HEK293 (cell line): ENCODE measurements around the gene SFPQ.

Experiments used
- CTCF ChIA-PET: fragments of 350-600 bp; formaldehyde crosslinking; extraction: SDS; loops from one replicate; lab custom pipeline; 2021; ENCODE audit warnings: antibody characterized with exemption; lab: Yijun Ruan, JAX
- POLR2A ChIA-PET: fragments of 300-600 bp; formaldehyde crosslinking; extraction: SDS; loops from one replicate; lab custom pipeline; 2020; ENCODE audit warnings: antibody characterized with exemption, inconsistent platforms; lab: Yijun Ruan, JAX
- H3K27ac ChIP-seq: fragments of 200-500 bp; sonication (Bioruptor generic); 2 replicates; pipeline ENCODE4 v1.5.1; 2014; ENCODE audit warnings: low read depth, low read length, control low read depth, inconsistent platforms; ENCODE audit errors: extremely low read depth
- H3K36me3 ChIP-seq, 2 experiments: fragments of 200-500 bp in 1 of 2; sonication (Bioruptor generic) in 1 of 2; 1 replicate in 1 of 2; 2 replicates in 1 of 2; pipeline ENCODE4 v1.5.1; 2014 to 2017; ENCODE audit warnings: inconsistent platforms in 2 of 2, low read length in 2 of 2; ENCODE audit not compliant: control insufficient read depth in 2 of 2, insufficient read depth in 1 of 2
- H3K4me1 ChIP-seq: fragments of 200-500 bp; sonication (Bioruptor generic); 2 replicates; pipeline ENCODE4 v1.5.1; 2014; ENCODE audit warnings: mild to moderate bottlenecking, low read length, inconsistent platforms; ENCODE audit not compliant: control insufficient read depth, insufficient read depth
- H3K4me3 ChIP-seq: 2 replicates; pipeline ENCODE4 v1.5.1; 2011; ENCODE audit warnings: low read depth, mild to moderate bottlenecking, control low read depth, low read length, moderate library complexity
- H3K9me3 ChIP-seq: fragments of 200-500 bp; sonication (Bioruptor generic); 2 replicates; pipeline ENCODE4 v1.5.1; 2014; ENCODE audit warnings: low read depth, low read length, inconsistent platforms; ENCODE audit not compliant: control insufficient read depth, insufficient read depth
- SP2 ChIP-seq: fragments of 450-650 bp; formaldehyde crosslinking; IDR thresholded peaks from 2 replicates; pipeline ENCODE4 v1.5.1; 2016; ENCODE audit warnings: missing biosample characterization, missing genetic modification characterization
- TCF7L2 ChIP-seq: IDR thresholded peaks from 2 replicates; pipeline ENCODE4 v1.6.1; 2011; ENCODE audit warnings: low read depth, mild to moderate bottlenecking, inconsistent platforms, low read length, moderate library complexity, borderline replicate concordance
- ZNF114 ChIP-seq: fragments of 450-650 bp; formaldehyde crosslinking; IDR thresholded peaks from 2 replicates; pipeline ENCODE4 v1.5.0; 2017; ENCODE audit warnings: missing biosample characterization, missing genetic modification characterization
- ZNF132 ChIP-seq: fragments of 450-650 bp; formaldehyde crosslinking; IDR thresholded peaks from 2 replicates; pipeline ENCODE4 v1.5.1; 2017; ENCODE audit warnings: missing biosample characterization, missing genetic modification characterization, borderline replicate concordance
- ZNF138 ChIP-seq: fragments of 450-650 bp; formaldehyde crosslinking; IDR thresholded peaks from 2 replicates; pipeline ENCODE4 v1.5.1; 2016; ENCODE audit warnings: missing biosample characterization, missing genetic modification characterization, borderline replicate concordance
- ZNF140 ChIP-seq: fragments of 450-650 bp; formaldehyde crosslinking; IDR thresholded peaks from 2 replicates; pipeline ENCODE4 v1.5.1; 2016; ENCODE audit warnings: missing biosample characterization, missing genetic modification characterization
- ZNF302 ChIP-seq: fragments of 450-650 bp; formaldehyde crosslinking; IDR thresholded peaks from 2 replicates; pipeline ENCODE4 v1.5.1; 2016; ENCODE audit warnings: missing biosample characterization, missing genetic modification characterization, low read depth
- ZNF341 ChIP-seq: fragments of 450-650 bp; formaldehyde crosslinking; IDR thresholded peaks from 2 replicates; pipeline ENCODE4; 2016; ENCODE audit warnings: low read depth, missing biosample characterization, missing genetic modification characterization
- ZNF585B ChIP-seq: fragments of 450-650 bp; formaldehyde crosslinking; IDR thresholded peaks from 2 replicates; pipeline ENCODE4 v1.5.1; 2016; ENCODE audit warnings: missing biosample characterization, missing genetic modification characterization
- ZNF660 ChIP-seq: fragments of 450-650 bp; IDR thresholded peaks from 2 replicates; pipeline ENCODE4 v1.5.1; 2018; ENCODE audit warnings: missing biosample characterization, mild to moderate bottlenecking, missing genetic modification characterization
- ZNF747 ChIP-seq: fragments of 450-650 bp; formaldehyde crosslinking; IDR thresholded peaks from 2 replicates; pipeline ENCODE4 v1.5.1; 2016; ENCODE audit warnings: missing biosample characterization, missing genetic modification characterization
- ZNF785 ChIP-seq: fragments of 450-650 bp; formaldehyde crosslinking; IDR thresholded peaks from 2 replicates; pipeline ENCODE4 v1.5.1; 2016; ENCODE audit warnings: missing biosample characterization, missing genetic modification characterization
- TF ChIP-seq, protein P1 (sequence below): fragments of 450-650 bp; formaldehyde crosslinking; IDR thresholded peaks from 2 replicates; pipeline ENCODE4 v1.5.1; 2016; ENCODE audit warnings: missing biosample characterization, missing genetic modification characterization
- TF ChIP-seq, protein P2 (sequence below): IDR thresholded peaks from 2 replicates; pipeline ENCODE4 v1.6.1; 2011; ENCODE audit warnings: mild to moderate bottlenecking, low read depth, low read length, borderline replicate concordance
- TF ChIP-seq, protein P3 (sequence below): sonication (generic); formaldehyde crosslinking; IDR thresholded peaks from 2 replicates; pipeline ENCODE4 v1.8.1; 2022; ENCODE audit warnings: mild to moderate bottlenecking, moderate library complexity, missing genetic modification reagents
- TF ChIP-seq, protein P4 (sequence below): fragments of 450-650 bp; formaldehyde crosslinking; IDR thresholded peaks from 2 replicates; pipeline ENCODE4 v1.5.1; 2016; ENCODE audit warnings: missing biosample characterization, missing genetic modification characterization
- TF ChIP-seq, protein P5 (sequence below): fragments of 450-650 bp; formaldehyde crosslinking; IDR thresholded peaks from 2 replicates; pipeline ENCODE4 v1.5.1; 2016; ENCODE audit warnings: missing biosample characterization, missing genetic modification characterization

Gene SFPQ

DNA sequence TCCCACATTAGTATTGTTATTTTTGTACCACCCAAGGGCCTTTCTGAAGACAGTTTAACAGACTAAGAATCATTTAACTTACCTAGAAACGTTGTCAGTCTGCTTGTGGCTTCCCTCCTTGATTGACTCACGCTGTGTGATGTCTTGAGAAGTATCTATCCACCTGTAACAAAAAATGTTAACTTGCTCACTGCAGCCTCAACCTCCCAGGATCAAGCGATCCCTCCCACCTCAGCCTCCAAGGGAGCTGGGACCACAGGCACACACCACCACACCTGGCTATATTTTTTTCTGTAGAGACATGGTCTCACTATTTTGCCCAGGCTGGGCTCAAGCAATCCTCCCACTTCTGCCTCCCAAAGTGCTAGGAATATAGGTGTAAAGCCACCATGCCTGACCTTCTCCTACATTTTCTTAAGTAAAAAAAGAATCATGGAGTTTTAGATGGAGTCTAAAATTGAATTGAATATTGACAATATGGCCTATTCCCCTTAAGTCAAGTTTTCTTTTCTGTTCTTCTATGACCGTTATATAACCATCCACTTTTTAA, 15.6 kb downstream of the SFPQ start:
- Histone ChIP-seq H3K9me3 (no peaks in the 10 kb centered on the region), H3K4me3 (no peak overlapping the region), H3K4me1 (no peaks in the 10 kb centered on the region), H3K27ac (no peak overlapping the region), H3K36me3 (peaks cover 55 to 78% of the 10 kb centered on the region in 2 experiments)
- ChIA-PET POLR2A (no interaction called here), CTCF (no interaction called here)
- TF ChIP-seq ZNF138 (tag by site-specific recombination) (no peak), ZNF341 (tag by site-specific recombination) (no peak), ZNF585B (tag by site-specific recombination) (no peak), ZNF132 (tag by site-specific recombination) (no peak), ZNF114 (tag by site-specific recombination) (no peak), ZNF785 (no peak), ZNF660 (no peak)
- TF ChIP-seq, protein P1, sequence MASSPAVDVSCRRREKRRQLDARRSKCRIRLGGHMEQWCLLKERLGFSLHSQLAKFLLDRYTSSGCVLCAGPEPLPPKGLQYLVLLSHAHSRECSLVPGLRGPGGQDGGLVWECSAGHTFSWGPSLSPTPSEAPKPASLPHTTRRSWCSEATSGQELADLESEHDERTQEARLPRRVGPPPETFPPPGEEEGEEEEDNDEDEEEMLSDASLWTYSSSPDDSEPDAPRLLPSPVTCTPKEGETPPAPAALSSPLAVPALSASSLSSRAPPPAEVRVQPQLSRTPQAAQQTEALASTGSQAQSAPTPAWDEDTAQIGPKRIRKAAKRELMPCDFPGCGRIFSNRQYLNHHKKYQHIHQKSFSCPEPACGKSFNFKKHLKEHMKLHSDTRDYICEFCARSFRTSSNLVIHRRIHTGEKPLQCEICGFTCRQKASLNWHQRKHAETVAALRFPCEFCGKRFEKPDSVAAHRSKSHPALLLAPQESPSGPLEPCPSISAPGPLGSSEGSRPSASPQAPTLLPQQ (tag by site-specific recombination), result no peak
- TF ChIP-seq, protein P2, sequence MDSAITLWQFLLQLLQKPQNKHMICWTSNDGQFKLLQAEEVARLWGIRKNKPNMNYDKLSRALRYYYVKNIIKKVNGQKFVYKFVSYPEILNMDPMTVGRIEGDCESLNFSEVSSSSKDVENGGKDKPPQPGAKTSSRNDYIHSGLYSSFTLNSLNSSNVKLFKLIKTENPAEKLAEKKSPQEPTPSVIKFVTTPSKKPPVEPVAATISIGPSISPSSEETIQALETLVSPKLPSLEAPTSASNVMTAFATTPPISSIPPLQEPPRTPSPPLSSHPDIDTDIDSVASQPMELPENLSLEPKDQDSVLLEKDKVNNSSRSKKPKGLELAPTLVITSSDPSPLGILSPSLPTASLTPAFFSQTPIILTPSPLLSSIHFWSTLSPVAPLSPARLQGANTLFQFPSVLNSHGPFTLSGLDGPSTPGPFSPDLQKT, result no peak
- TF ChIP-seq, protein P3, sequence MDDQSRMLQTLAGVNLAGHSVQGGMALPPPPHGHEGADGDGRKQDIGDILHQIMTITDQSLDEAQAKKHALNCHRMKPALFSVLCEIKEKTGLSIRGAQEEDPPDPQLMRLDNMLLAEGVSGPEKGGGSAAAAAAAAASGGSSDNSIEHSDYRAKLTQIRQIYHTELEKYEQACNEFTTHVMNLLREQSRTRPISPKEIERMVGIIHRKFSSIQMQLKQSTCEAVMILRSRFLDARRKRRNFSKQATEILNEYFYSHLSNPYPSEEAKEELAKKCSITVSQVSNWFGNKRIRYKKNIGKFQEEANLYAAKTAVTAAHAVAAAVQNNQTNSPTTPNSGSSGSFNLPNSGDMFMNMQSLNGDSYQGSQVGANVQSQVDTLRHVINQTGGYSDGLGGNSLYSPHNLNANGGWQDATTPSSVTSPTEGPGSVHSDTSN (CRISPR knock-in tag), result no peak

DNA sequence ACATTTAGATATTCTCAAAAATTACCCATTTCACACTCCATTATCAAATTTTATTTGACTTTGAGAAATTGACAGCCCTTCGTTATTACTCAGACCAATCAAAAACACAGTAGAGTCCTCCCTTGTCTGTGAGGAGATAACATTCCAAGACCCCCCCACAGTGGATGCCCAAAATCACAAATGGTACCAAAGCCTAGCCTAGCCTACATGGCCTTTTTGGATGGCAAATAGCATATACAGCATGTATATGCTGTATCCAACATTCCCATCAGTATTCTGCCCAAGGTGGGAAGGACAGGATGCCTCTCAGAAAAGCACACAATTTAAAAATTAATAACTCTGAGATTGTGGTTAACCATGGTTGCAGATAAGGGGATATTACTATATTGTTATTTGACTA, 17.3 kb downstream of the SFPQ start:
- peaks cover 43 to 61% of the 10 kb centered on the region in 2 experiments for H3K36me3 ChIP-seq
- H3K9me3 ChIP-seq, result no peaks in the 10 kb centered on the region
- no peak overlapping the region for H3K27ac ChIP-seq
- CTCF ChIA-PET, result no interaction called here
- POLR2A ChIA-PET, result interaction anchor here (0.9 to 1.6 kb wide), 2 partner anchors 13 to 14 kb away, joined by 3 to 4 read pairs; no protein-coding TSS in a partner anchor
- no peak overlapping the region for H3K4me3 ChIP-seq
- H3K4me1 ChIP-seq, result no peaks in the 10 kb centered on the region
- TF ChIP-seq, protein P4, sequence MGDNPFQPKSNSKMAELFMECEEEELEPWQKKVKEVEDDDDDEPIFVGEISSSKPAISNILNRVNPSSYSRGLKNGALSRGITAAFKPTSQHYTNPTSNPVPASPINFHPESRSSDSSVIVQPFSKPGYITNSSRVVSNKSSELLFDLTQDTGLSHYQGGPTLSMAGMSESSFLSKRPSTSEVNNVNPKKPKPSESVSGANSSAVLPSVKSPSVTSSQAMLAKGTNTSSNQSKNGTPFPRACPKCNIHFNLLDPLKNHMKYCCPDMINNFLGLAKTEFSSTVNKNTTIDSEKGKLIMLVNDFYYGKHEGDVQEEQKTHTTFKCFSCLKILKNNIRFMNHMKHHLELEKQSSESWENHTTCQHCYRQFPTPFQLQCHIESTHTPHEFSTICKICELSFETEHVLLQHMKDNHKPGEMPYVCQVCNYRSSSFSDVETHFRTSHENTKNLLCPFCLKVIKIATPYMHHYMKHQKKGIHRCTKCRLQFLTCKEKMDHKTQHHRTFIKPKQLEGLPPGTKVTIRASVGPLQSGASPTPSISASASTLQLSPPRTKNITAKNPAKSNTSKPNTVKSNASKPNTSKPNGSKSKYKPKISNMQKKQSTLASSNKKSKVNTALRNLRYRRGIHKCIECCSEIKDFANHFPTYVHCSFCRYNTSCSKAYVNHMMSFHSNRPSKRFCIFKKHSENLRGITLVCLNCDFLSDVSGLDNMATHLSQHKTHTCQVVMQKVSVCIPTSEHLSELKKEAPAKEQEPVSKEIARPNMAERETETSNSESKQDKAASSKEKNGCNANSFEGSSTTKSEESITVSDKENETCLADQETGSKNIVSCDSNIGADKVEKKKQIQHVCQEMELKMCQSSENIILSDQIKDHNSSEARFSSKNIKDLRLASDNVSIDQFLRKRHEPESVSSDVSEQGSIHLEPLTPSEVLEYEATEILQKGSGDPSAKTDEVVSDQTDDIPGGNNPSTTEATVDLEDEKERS, result no peak
- TF ChIP-seq ZNF302 (tag by site-specific recombination) (no peak), SP2 (no peak), ZNF140 (no peak), TCF7L2 (no peak), ZNF747 (tag by site-specific recombination) (no peak)
- TF ChIP-seq, protein P3 (CRISPR knock-in tag), result no peak
- TF ChIP-seq, protein P5, sequence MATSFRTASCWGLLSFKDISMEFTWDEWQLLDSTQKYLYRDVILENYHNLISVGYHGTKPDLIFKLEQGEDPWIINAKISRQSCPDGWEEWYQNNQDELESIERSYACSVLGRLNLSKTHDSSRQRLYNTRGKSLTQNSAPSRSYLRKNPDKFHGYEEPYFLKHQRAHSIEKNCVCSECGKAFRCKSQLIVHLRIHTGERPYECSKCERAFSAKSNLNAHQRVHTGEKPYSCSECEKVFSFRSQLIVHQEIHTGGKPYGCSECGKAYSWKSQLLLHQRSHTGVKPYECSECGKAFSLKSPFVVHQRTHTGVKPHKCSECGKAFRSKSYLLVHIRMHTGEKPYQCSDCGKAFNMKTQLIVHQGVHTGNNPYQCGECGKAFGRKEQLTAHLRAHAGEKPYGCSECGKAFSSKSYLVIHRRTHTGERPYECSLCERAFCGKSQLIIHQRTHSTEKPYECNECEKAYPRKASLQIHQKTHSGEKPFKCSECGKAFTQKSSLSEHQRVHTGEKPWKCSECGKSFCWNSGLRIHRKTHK (tag by site-specific recombination), result no peak
